ENCODE measurements around the gene TMEM232. TPM values are rescaled to one million over a fixed set of nuclear protein-coding genes. Genes with fewer than 3 reads are reported as not detected.

TMEM232 gene
- 10 to 100 TPM in 1 of 8 experiments, 1 to 10 TPM in 7; 3.4 to 44.3 (median 5.6) TPM for total RNA-seq

- in situ Hi-C loops (cut with MboI; ENCODE audit: low pct_unique_long_range_greater_than_20kb in 2 of 9, low sequenced_read_pairs in 9 of 9, unreplicated experiment in 9 of 9) = no loop called here
- H3K27ac ChIP-seq = no peak within 1 kb of the TSS
- H3K4me3 ChIP-seq = peak within 1 kb of the TSS; percentile 20 to 45 (median 30)
- peak in 7 of 8 experiments; percentile 79 to 100 (median 92) for ATAC-seq (replicated peaks in 6 of 8)
- 7 to 83% (median 52%) methylated on average over 1 to 13 of the region's 17 CpGs for whole genome bisulfite sequencing, 10 experiments
- no peaks in the 10 kb centered on the region for H3K4me1 ChIP-seq (replicated peaks in 1 of 2)
Measured at GRCh38 chr5:110726249-110727024, at the start of gene TMEM232. Gene TMEM232, minus strand, starts transcription at chr5:110726671. Its CDS starts 59,319 bp downstream, at chr5:110667352.

- Histone ChIP-seq H3K4me3 (no peak overlapping the region), H3K4me1 (replicated peaks in 1 of 2) (peaks cover 0 to 2% of the 10 kb centered on the region in 2 donors), H3K27ac (no peak overlapping the region)
- no peak for ATAC-seq (replicated peaks in 6 of 8)
- in situ Hi-C loops (cut with MboI; ENCODE audit: low pct_unique_long_range_greater_than_20kb in 2 of 9, low sequenced_read_pairs in 9 of 9, unreplicated experiment in 9 of 9) = loop anchor here in 5 of 9 experiments (25.0 kb wide), 4 partner anchors 292 to 1392 kb away; partner anchors contain the start of gene TSLP (in 1 of the 5)
Measured at GRCh38 chr5:110770286-110770685, 43.8 kb upstream of the TMEM232 start.

GRCh38 chr5:110769000-110769681, 42.7 kb upstream of the TMEM232 start:
- no peak overlapping the region for H3K4me3 ChIP-seq
- in situ Hi-C loops (cut with MboI; ENCODE audit: low pct_unique_long_range_greater_than_20kb in 2 of 9, low sequenced_read_pairs in 9 of 9, unreplicated experiment in 9 of 9) = loop anchor here in 5 of 9 experiments (25.0 kb wide), 4 partner anchors 293 to 1393 kb away; partner anchors contain the start of gene TSLP (in 1 of the 5)
- H3K27ac ChIP-seq = no peak overlapping the region
- peak in 7 of 8 experiments; percentile 22 to 95 (median 56) for ATAC-seq (replicated peaks in 6 of 8)
- H3K4me1 ChIP-seq (replicated peaks in 1 of 2) = peaks cover 0 to 2% of the 10 kb centered on the region in 2 donors
- WGBS, 10 experiments = 0 to 82% (median 47%) methylated on average over 1 to 5 of the region's 5 CpGs

- H3K4me1 ChIP-seq (replicated peaks in 1 of 2) = peaks cover 0 to 2% of the 10 kb centered on the region in 2 donors
- no peak overlapping the region for H3K27ac ChIP-seq
- peak in 2 of 8 experiments; percentile 28 to 35 for ATAC-seq (replicated peaks in 6 of 8)
- H3K4me3 ChIP-seq = no peak overlapping the region
- 20 to 83% (median 67%) methylated on average over 1 to 4 of the region's 4 CpGs; no CpG with 5 or more reads in 1 of the 10 experiments for WGBS, 10 experiments
- in situ Hi-C loops (cut with MboI; ENCODE audit: low pct_unique_long_range_greater_than_20kb in 2 of 9, low sequenced_read_pairs in 9 of 9, unreplicated experiment in 9 of 9) = loop anchor here in 5 of 9 experiments (25.0 kb wide), 4 partner anchors 294 to 1394 kb away; partner anchors contain the start of gene TSLP (in 1 of the 5)
Measured at GRCh38 chr5:110768138-110768860, 41.8 kb upstream of the TMEM232 start.

DNA sequence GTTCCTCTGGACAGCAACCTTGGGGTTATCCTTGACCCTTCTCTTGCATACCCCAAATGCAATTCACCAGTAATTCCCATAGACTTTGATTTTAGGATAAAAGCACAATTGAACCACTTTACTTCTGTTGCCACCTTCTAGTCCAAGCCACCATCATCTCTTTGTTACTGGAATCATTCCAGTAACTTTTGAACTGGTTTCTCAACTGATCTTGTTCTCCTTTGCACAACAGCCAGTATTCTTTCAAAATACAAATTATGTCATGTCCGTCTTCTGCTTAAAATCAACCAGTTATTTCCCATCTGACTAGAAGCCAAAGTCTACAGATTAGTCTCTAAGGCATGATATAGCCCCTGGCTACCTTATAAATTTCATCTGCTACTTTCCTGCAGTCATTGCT, 33.7 kb upstream of the TMEM232 start:
- Histone ChIP-seq H3K4me1 (replicated peaks in 1 of 2) (no peaks in the 10 kb centered on the region), H3K4me3 (no peak overlapping the region), H3K27ac (no peak overlapping the region)
- in situ Hi-C loops (cut with MboI; ENCODE audit: low pct_unique_long_range_greater_than_20kb in 2 of 9, low sequenced_read_pairs in 9 of 9, unreplicated experiment in 9 of 9) = loop anchor here in 5 of 9 experiments (25.0 kb wide), 4 partner anchors 302 to 1402 kb away; partner anchors contain the start of gene TSLP (in 1 of the 5)
- 80 to 100% (median 87%) methylated on average over 1 of the region's 1 CpG; no CpG with 5 or more reads in 4 of the 10 experiments for WGBS, 10 experiments
- no peak for ATAC-seq (replicated peaks in 6 of 8)

DNA sequence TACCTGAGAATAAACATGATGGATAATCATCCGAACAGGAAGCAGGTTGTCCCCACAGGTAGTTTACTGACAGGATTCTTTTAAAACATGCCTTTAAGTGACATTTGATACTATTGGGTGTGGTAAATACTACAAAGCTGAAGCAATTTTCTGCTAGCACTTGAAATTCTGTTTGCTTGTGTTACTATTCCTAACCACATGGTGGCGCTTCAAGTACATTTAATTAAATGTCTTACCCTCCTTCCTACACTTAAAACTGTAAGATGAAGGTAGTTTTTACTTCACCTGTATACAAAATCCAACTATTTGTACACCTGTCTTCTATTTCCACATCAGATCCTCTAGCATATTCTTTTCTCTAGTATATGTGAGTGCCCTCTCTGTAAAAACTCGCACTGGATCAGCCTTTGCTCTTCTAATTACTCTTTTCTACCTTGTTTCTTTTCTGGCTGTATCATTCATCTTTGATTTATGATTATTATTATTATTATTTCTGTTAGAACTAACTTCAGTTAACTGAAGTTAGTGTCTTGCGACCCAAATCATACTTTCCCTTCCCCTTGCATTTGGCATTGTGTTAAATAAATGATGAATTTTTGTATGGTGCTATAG, 30.8 kb upstream of the TMEM232 start:
- no peak overlapping the region for H3K27ac ChIP-seq
- in situ Hi-C loops (cut with MboI; ENCODE audit: low pct_unique_long_range_greater_than_20kb in 2 of 9, low sequenced_read_pairs in 9 of 9, unreplicated experiment in 9 of 9) = loop anchor here in 5 of 9 experiments (25.0 kb wide), 4 partner anchors 305 to 1405 kb away; partner anchors contain the start of gene TSLP (in 1 of the 5)
- no peak overlapping the region for H3K4me3 ChIP-seq
- H3K4me1 ChIP-seq (replicated peaks in 1 of 2) = no peaks in the 10 kb centered on the region
- 43 to 100% (median 53%) methylated on average over 1 to 4 of the region's 4 CpGs for WGBS, 10 experiments
- ATAC-seq (replicated peaks in 6 of 8) = peak in 4 of 8 experiments; percentile 17 to 50 (median 48)

DNA sequence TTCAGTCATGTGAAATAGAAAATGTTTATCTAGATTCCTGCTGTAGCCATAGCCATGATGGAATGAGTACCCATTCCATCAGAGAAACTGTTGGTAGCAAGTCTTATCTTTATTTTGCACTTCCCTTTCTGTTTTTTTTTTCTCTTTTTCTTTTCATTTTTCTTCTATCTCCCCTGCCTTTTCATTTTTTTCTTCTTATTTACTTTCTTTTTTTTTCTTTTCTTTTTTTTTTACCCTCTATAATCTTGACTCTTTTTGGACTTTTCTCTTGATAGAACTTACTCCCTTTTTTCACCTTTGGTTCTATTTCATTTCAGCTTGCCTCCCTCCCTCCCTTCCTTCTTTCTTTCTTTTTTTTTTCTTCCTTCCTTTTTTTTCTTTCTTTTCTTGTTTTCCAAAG, 27.7 kb upstream of the TMEM232 start:
- H3K27ac ChIP-seq = no peak overlapping the region
- no peak overlapping the region for H3K4me3 ChIP-seq
- in situ Hi-C loops (cut with MboI; ENCODE audit: low pct_unique_long_range_greater_than_20kb in 2 of 9, low sequenced_read_pairs in 9 of 9, unreplicated experiment in 9 of 9) = loop anchor here in 5 of 9 experiments (25.0 kb wide), 4 partner anchors 308 to 1408 kb away; partner anchors contain the start of gene TSLP (in 1 of the 5)
- ATAC-seq (replicated peaks in 6 of 8) = no peak
- no peaks in the 10 kb centered on the region for H3K4me1 ChIP-seq (replicated peaks in 1 of 2)

- H3K4me1 ChIP-seq (replicated peaks in 1 of 2) = no peaks in the 10 kb centered on the region
- in situ Hi-C loops (cut with MboI; ENCODE audit: low pct_unique_long_range_greater_than_20kb in 2 of 9, low sequenced_read_pairs in 9 of 9, unreplicated experiment in 9 of 9) = loop anchor here in 5 of 9 experiments (25.0 kb wide), 4 partner anchors 309 to 1409 kb away; partner anchors contain the start of gene TSLP (in 1 of the 5)
- 86 to 100% (median 100%) methylated on average over 1 to 2 of the region's 2 CpGs for whole genome bisulfite sequencing, 10 experiments
- H3K27ac ChIP-seq = no peak overlapping the region
- no peak overlapping the region for H3K4me3 ChIP-seq
- ATAC-seq (replicated peaks in 6 of 8) = no peak
Measured at GRCh38 chr5:110753600-110753999, 27.1 kb upstream of the TMEM232 start.

DNA sequence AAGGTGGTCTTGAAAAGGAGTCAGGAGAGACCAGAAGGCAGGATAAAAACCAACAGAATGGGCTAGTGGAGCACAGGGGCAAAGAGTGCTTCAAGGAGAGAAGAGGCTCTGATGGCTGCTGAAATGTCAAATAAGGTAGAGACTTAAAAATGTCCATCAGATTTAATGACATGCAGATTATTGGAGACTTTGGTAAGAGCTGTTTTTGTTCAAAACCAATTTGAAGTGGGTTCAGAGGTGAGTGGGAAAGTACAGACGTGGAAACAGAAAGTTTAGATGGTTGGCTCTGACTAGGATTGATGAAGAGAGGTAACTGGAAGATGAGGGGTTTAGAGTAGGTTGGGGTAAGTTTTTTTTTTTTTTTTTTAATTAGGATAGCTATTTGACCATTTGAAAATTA, 26.5 kb upstream of the TMEM232 start:
- WGBS, 10 experiments = 40 to 100% (median 100%) methylated on average over 1 of the region's 1 CpG; no CpG with 5 or more reads in 3 of the 10 experiments
- Histone ChIP-seq H3K4me1 (replicated peaks in 1 of 2) (no peaks in the 10 kb centered on the region), H3K4me3 (no peak overlapping the region), H3K27ac (no peak overlapping the region)
- no peak for ATAC-seq (replicated peaks in 6 of 8)
- in situ Hi-C loops (cut with MboI; ENCODE audit: low pct_unique_long_range_greater_than_20kb in 2 of 9, low sequenced_read_pairs in 9 of 9, unreplicated experiment in 9 of 9) = loop anchor here in 5 of 9 experiments (25.0 kb wide), 4 partner anchors 309 to 1409 kb away; partner anchors contain the start of gene TSLP (in 1 of the 5)

GRCh38 chr5:110751902-110752762, 25.7 kb upstream of the TMEM232 start:
- no peak overlapping the region for H3K27ac ChIP-seq
- peak in 1 of 8 experiments; percentile 23 for ATAC-seq (replicated peaks in 6 of 8)
- in situ Hi-C loops (cut with MboI; ENCODE audit: low pct_unique_long_range_greater_than_20kb in 2 of 9, low sequenced_read_pairs in 9 of 9, unreplicated experiment in 9 of 9) = loop anchor here in 5 of 9 experiments (25.0 kb wide), 4 partner anchors 310 to 1410 kb away; partner anchors contain the start of gene TSLP (in 1 of the 5)

More at GRCh38 chr5:110751902-110752762, 25.7 kb upstream of the TMEM232 start:
- WGBS, 10 experiments = 79 to 100% (median 89%) methylated on average over 1 to 8 of the region's 8 CpGs
- no peaks in the 10 kb centered on the region for H3K4me1 ChIP-seq (replicated peaks in 1 of 2)
- H3K4me3 ChIP-seq = no peak overlapping the region
